K562 (cell line): ENCODE data around the gene PUM1. TPM values are rescaled to one million over a fixed set of nuclear protein-coding genes. Genes with fewer than 3 reads are reported as not detected.

Experiments
- ATAC-seq: fragments of 200-7000 bp; cut with Tn5 transposase; 3 replicates; pipeline ENCODE4 v1.9.1; 2020; ENCODE audit warnings: moderate library complexity
- BruUV-seq: library from RNA; stranded (reverse); fragments of 400-500 nt; replicated peaks from 2 replicates; lab custom pipeline; 2021; lab: Mats Ljungman, UMichigan
- CTCF ChIA-PET: fragments of 300-600 bp; formaldehyde crosslinking; extraction: SDS; loops from one replicate; lab custom pipeline; 2021; ENCODE audit warnings: low intra/inter-chr PET ratio; lab: Yijun Ruan, JAX
- POLR2A ChIA-PET: fragments of 300-600, 350-650 bp; sonication (Branson Sonifier 250); formaldehyde crosslinking; extraction: SDS; loops from one replicate; lab custom pipeline; 2021; ENCODE audit warnings: antibody characterized with exemption, inconsistent platforms; lab: Yijun Ruan, JAX
- DNase-seq, 4 experiments: peaks; one replicate each; pipeline versions ENCODE4 v3.0.0 to v3.0.0-alpha.2; 2011 to 2018; ENCODE audit warnings: low spot score in 3 of 4, mixed read lengths in 3 of 4; ENCODE audit errors: extremely low read depth in 1 of 4
- FAIRE-seq: peaks from 2 replicates; lab custom pipeline; 2011; peaks lifted over from hg19 to GRCh38; lab: Jason Lieb, UNC
- H2AFZ ChIP-seq: 2 replicates; pipeline ENCODE4 v1.6.0; 2011; ENCODE audit warnings: low read depth, low read length, control low read depth, inconsistent platforms
- H3K27ac ChIP-seq: fragments of 200-600 bp; 3 replicates; pipeline ENCODE4 v1.8.0; 2011; ENCODE audit warnings: low read depth, mild to moderate bottlenecking, control low read depth, inconsistent platforms, low read length, moderate library complexity, mixed read lengths; ENCODE audit errors: extremely low read depth
- H3K27me3 ChIP-seq, 2 experiments: fragments of 300-600 bp in 1 of 2; 2 replicates in 1 of 2; 3 replicates in 1 of 2; pipeline versions ENCODE4 v1.6.0 to v1.8.0; 2011; ENCODE audit warnings: inconsistent platforms in 2 of 2, low read length in 2 of 2, mild to moderate bottlenecking in 1 of 2, mixed read lengths in 1 of 2, moderate library complexity in 1 of 2; ENCODE audit not compliant: control insufficient read depth in 2 of 2, insufficient read depth in 2 of 2
- H3K36me3 ChIP-seq: fragments of 300-600 bp; 3 replicates; pipeline ENCODE4 v1.8.0; 2011; ENCODE audit warnings: mild to moderate bottlenecking, low read length, inconsistent platforms; ENCODE audit not compliant: control insufficient read depth, insufficient read depth
- H3K4me1 ChIP-seq, 2 experiments: fragments of 200-600 bp in 1 of 2; replicated peaks in 1 of 2; 2 replicates in 1 of 2; 3 replicates in 1 of 2; pipeline versions ENCODE4 v1.5.1 to v1.8.0; 2011; ENCODE audit warnings: inconsistent platforms in 2 of 2, low read length in 2 of 2, mild to moderate bottlenecking in 1 of 2, mixed read lengths in 1 of 2, moderate library complexity in 1 of 2; ENCODE audit not compliant: control insufficient read depth in 2 of 2, insufficient read depth in 2 of 2
- H3K4me2 ChIP-seq: 2 replicates; pipeline ENCODE4 v1.6.1; 2011; ENCODE audit warnings: low read length, control low read depth, inconsistent platforms, mixed read lengths; ENCODE audit not compliant: insufficient read depth
- H3K4me3 ChIP-seq: fragments of 200-600 bp; sonication (generic), shearing (Covaris generic); 2 replicates; pipeline ENCODE4 v1.5.1; 2016; ENCODE audit warnings: control low read depth, inconsistent platforms
- H3K79me2 ChIP-seq: fragments of 200-600 bp; 3 replicates; pipeline ENCODE4 v1.8.0; 2011; ENCODE audit warnings: low read length, inconsistent platforms; ENCODE audit not compliant: control insufficient read depth, insufficient read depth
- H3K9ac ChIP-seq, 2 experiments: 2 replicates each; pipeline versions ENCODE4 v1.6.0 to v1.6.1; 2011; ENCODE audit warnings: low read depth in 2 of 2, low read length in 2 of 2, control low read depth in 1 of 2, inconsistent platforms in 1 of 2, mild to moderate bottlenecking in 1 of 2, mixed read lengths in 1 of 2; ENCODE audit not compliant: insufficient read depth in 1 of 2
- H3K9me1 ChIP-seq: one replicate; pipeline ENCODE4 v1.6.0; 2011; ENCODE audit warnings: inconsistent platforms, mild to moderate bottlenecking, low read length, moderate library complexity; ENCODE audit not compliant: control insufficient read depth, insufficient read depth
- H3K9me3 ChIP-seq: replicated peaks from 2 replicates; pipeline ENCODE4 v1.5.1; 2011; ENCODE audit warnings: low read depth, low read length, inconsistent platforms; ENCODE audit not compliant: control insufficient read depth, insufficient read depth
- H4K20me1 ChIP-seq: replicated peaks from 2 replicates; pipeline ENCODE4 v1.6.1; 2011; ENCODE audit warnings: low read length, inconsistent platforms, mixed read lengths; ENCODE audit not compliant: control insufficient read depth, insufficient read depth
- EP300 ChIP-seq: IDR thresholded peaks from 2 replicates; pipeline ENCODE4 v1.6.1; 2012; ENCODE audit warnings: low read length, improper control_type of control experiment
- MAZ ChIP-seq, 2 experiments: fragments of 450-650 bp in 1 of 2; sonication (generic) in 1 of 2; formaldehyde crosslinking; IDR thresholded peaks in 1 of 2; conservative IDR thresholded peaks in 1 of 2; 2 replicates each; pipeline versions ENCODE4 v1.4.0 to v1.5.0; 2020; ENCODE audit warnings: mild to moderate bottlenecking in 1 of 2, missing genetic modification reagents in 1 of 2
- MEIS2 ChIP-seq: fragments of 450-650 bp; IDR thresholded peaks from 2 replicates; pipeline ENCODE4 v1.6.1; 2014; ENCODE audit warnings: mild to moderate bottlenecking; ENCODE audit not compliant: partially characterized antibody
- SMAD1 ChIP-seq: fragments of 150-350 bp; IDR thresholded peaks from 2 replicates; pipeline ENCODE4 v1.6.1; 2014; ENCODE audit warnings: low read length, low read depth; ENCODE audit not compliant: partially characterized antibody
- XRCC5 ChIP-seq: fragments of 200-400 bp; formaldehyde crosslinking; IDR thresholded peaks from 2 replicates; pipeline ENCODE4 v1.6.1; 2017; ENCODE audit warnings: low read depth, mild to moderate bottlenecking, low read length
- ZBTB7A ChIP-seq: IDR thresholded peaks from 2 replicates; pipeline ENCODE4 v1.6.1; 2011; ENCODE audit warnings: low read depth, mild to moderate bottlenecking, low read length, moderate library complexity, borderline replicate concordance; ENCODE audit not compliant: control insufficient read depth
- ZSCAN29 ChIP-seq: fragments of 450-650 bp; IDR thresholded peaks from 2 replicates; pipeline ENCODE4 v1.6.1; 2017
- WGBS: fragments of 100-300 bp; shearing (Covaris generic); methylation state at CpG from one replicate; pipeline ENCODE4 v1.1.6; 2016; ENCODE audit warnings: low coverage, mixed read lengths; ENCODE audit not compliant: insufficient coverage; ENCODE audit errors: missing lambda C conversion rate; 5-methylcytosine and 5-hydroxymethylcytosine counted together
- in situ Hi-C: fragments of 300-500 bp; cut with MboI; formaldehyde crosslinking; loops from 4 replicates; pipeline ENCODE4 v1.15.0; 2018; ENCODE audit warnings: inconsistent platforms, mixed read lengths
- intact Hi-C: fragments of 100-400 bp; cut with micrococcal nuclease; formaldehyde crosslinking; loops from 2 replicates; pipeline ENCODE4 v1.14.2; 2022
- polyA plus RNA-seq, 8 experiments: library from polyadenylated mRNA; depleted of rRNA in 4 of 8; stranded (reverse) in 5 of 8; unstranded in 3 of 8; fragments of >200 nt; fragmentation: Nextera tagmentation in 2 of 8; fragmentation: Illumina TruSeq in 1 of 8; extraction: Ambion mirVana in 2 of 8; extraction: Trizol in 1 of 8; gene quantifications; 2 replicates each; pipeline versions ENCODE4 v1.2.1 to v1.2.3, GENCODE V29; 2011 to 2014; ENCODE audit warnings: inconsistent platforms in 1 of 8, missing spikeins in 1 of 8
- total RNA-seq, 7 experiments: library from RNA; depleted of rRNA in 6 of 7; stranded (reverse); fragments of >200 nt in 6 of 7; fragmentation: Illumina TruSeq in 2 of 7; extraction: Trizol in 2 of 7; gene quantifications; 2 replicates each; pipeline versions ENCODE4 v1.2.1 to v1.2.3, GENCODE V29; 2011 to 2021; ENCODE audit warnings: low replicate concordance in 1 of 7
- TF ChIP-seq, protein P1 (sequence below): fragments of 450-650 bp; IDR thresholded peaks from 2 replicates; pipeline ENCODE4 v1.6.1; 2017; ENCODE audit warnings: antibody characterized with exemption, mild to moderate bottlenecking
- TF ChIP-seq, protein P2 (sequence below): sonication (generic); formaldehyde crosslinking; IDR thresholded peaks from 2 replicates; pipeline ENCODE4 v1.8.1; 2023; ENCODE audit warnings: mild to moderate bottlenecking, missing genetic modification reagents
- TF ChIP-seq, protein P3 (sequence below): sonication (generic); formaldehyde crosslinking; IDR thresholded peaks from 2 replicates; pipeline ENCODE4 v1.8.0; 2022; ENCODE audit warnings: missing genetic modification reagents, mild to moderate bottlenecking, borderline replicate concordance

Gene PUM1
- total and polyA plus RNA-seq, 9 of the 15 experiments (the other 6 are each of a cell fraction or from before 2014, with no cell fraction given): 37.7 to 104 (median 55.7) TPM

DNA sequence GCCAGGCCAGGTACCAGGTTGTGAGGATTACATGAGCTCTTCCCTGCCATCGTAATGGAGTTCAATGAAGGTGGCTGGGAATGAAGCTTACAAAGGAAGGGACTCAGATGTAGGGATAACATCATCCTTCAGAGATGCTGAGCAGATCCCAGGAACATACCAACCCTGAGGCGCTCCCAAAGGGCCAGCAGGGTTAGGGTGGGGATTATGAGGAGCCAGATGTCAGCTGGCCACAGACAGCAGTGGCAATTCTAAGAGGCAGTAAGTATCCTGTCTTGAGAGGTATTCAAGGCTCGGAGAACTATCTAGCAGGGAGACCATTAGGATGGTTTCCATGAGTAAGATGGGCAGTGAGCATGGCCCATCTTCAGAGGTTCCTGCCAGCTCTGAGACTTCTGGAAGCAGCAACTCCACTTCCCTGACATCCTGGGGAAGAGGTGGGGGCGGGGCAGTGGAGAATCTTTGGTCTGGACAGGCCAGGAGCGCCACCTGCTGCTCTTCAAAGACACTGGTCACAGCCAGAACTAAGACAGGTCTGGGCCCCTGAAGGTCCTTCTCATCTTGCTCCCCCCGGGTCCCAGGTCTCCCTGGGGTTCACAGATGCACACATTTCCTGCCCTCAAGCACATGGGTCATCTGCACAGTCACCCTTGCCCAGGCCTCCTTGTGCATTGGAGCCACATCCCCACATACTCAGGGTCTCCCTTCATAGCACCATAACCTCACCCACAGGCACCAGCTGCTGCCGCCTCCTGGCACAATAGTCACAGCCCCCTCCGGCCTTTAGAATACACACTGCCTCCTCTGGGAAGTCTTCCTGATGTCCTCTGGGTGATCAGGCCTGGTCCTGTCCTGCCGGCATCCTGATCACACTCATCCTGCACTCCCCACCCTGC, 154.2 kb downstream of the PUM1 start:
- no peaks in the 10 kb centered on the region for H3K36me3 ChIP-seq
- ChIA-PET CTCF (interaction anchor here (0.6 to 4.8 kb wide), 10 partner anchors 17 to 511 kb away, joined by 3 to 109 read pairs (median 5); partner anchors contain the start of gene MATN1), POLR2A (interaction anchor here (0.5 to 2.5 kb wide), 19 partner anchors 8 to 192 kb away, joined by 3 to 19 read pairs (median 4); no protein-coding TSS in a partner anchor)
- H3K4me3 ChIP-seq: no peak overlapping the region
- peaks cover 31 to 53% of the 10 kb centered on the region in 2 experiments for H3K4me1 ChIP-seq
- no peak overlapping the region for H3K4me2 ChIP-seq
- intact Hi-C loops (loop anchor here (1.0 to 5.0 kb wide), 5 partner anchors 18 to 192 kb away; no protein-coding TSS in a partner anchor), in situ Hi-C loops (loop anchor here (5.0 kb wide), 2 partner anchors 109 to 194 kb away; no protein-coding TSS in a partner anchor)
- no TSS peak for BruUV-seq
- no peaks in the 10 kb centered on the region for H3K27me3 ChIP-seq
- H3K27ac ChIP-seq: no peak overlapping the region
- ATAC-seq (peak; percentile 78), FAIRE-seq (peak; percentile 92), DNase-seq (peak; percentile 80 to 94 (median 86))
- H3K9me1 ChIP-seq: no peaks in the 10 kb centered on the region
- H2AFZ ChIP-seq: peak overlapping the region; percentile 41; the same call in 1 of the 2 replicates
- H3K9ac ChIP-seq: peak overlapping the region in 1 of 2 experiments; percentile 0; a peak in 1 of 4 replicates
- H3K9me3 ChIP-seq: no peaks in the 10 kb centered on the region
- H4K20me1 ChIP-seq: peaks cover 9% of the 10 kb centered on the region; the same call in 1 of the 2 replicates
- H3K79me2 ChIP-seq: peaks cover 14% of the 10 kb centered on the region; the same call in 2 of the 3 replicates
- WGBS: 34% methylated on average over 9 of the region's 9 CpGs
- no peak for TF ChIP-seq SMAD1
- peak; percentile 68; the same call in 1 of the 2 replicates for TF ChIP-seq XRCC5
- TF ChIP-seq MAZ (CRISPR knock-in tag; conservative IDR thresholded peaks at IDR 0.05 in 1 of 2, IDR thresholded peaks at IDR 0.05 in 1 of 2): peak; percentile 74 to 92
- no peak for TF ChIP-seq ZSCAN29
- TF ChIP-seq MEIS2: peak; percentile 5
- TF ChIP-seq, protein P1, sequence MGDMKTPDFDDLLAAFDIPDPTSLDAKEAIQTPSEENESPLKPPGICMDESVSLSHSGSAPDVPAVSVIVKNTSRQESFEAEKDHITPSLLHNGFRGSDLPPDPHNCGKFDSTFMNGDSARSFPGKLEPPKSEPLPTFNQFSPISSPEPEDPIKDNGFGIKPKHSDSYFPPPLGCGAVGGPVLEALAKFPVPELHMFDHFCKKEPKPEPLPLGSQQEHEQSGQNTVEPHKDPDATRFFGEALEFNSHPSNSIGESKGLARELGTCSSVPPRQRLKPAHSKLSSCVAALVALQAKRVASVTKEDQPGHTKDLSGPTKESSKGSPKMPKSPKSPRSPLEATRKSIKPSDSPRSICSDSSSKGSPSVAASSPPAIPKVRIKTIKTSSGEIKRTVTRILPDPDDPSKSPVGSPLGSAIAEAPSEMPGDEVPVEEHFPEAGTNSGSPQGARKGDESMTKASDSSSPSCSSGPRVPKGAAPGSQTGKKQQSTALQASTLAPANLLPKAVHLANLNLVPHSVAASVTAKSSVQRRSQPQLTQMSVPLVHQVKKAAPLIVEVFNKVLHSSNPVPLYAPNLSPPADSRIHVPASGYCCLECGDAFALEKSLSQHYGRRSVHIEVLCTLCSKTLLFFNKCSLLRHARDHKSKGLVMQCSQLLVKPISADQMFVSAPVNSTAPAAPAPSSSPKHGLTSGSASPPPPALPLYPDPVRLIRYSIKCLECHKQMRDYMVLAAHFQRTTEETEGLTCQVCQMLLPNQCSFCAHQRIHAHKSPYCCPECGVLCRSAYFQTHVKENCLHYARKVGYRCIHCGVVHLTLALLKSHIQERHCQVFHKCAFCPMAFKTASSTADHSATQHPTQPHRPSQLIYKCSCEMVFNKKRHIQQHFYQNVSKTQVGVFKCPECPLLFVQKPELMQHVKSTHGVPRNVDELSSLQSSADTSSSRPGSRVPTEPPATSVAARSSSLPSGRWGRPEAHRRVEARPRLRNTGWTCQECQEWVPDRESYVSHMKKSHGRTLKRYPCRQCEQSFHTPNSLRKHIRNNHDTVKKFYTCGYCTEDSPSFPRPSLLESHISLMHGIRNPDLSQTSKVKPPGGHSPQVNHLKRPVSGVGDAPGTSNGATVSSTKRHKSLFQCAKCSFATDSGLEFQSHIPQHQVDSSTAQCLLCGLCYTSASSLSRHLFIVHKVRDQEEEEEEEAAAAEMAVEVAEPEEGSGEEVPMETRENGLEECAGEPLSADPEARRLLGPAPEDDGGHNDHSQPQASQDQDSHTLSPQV: no peak
- TF ChIP-seq EP300: peak; percentile 31; the same call in 1 of the 2 replicates
- peak; percentile 22; the same call in 1 of the 2 replicates for TF ChIP-seq ZBTB7A
- TF ChIP-seq, protein P2, sequence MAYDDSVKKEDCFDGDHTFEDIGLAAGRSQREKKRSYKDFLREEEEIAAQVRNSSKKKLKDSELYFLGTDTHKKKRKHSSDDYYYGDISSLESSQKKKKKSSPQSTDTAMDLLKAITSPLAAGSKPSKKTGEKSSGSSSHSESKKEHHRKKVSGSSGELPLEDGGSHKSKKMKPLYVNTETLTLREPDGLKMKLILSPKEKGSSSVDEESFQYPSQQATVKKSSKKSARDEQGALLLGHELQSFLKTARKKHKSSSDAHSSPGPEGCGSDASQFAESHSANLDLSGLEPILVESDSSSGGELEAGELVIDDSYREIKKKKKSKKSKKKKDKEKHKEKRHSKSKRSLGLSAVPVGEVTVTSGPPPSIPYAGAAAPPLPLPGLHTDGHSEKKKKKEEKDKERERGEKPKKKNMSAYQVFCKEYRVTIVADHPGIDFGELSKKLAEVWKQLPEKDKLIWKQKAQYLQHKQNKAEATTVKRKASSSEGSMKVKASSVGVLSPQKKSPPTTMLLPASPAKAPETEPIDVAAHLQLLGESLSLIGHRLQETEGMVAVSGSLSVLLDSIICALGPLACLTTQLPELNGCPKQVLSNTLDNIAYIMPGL (CRISPR knock-in tag): 0 out of 2 replicates have a peak, but pooled peaks have one; percentile 71
- TF ChIP-seq, protein P3, sequence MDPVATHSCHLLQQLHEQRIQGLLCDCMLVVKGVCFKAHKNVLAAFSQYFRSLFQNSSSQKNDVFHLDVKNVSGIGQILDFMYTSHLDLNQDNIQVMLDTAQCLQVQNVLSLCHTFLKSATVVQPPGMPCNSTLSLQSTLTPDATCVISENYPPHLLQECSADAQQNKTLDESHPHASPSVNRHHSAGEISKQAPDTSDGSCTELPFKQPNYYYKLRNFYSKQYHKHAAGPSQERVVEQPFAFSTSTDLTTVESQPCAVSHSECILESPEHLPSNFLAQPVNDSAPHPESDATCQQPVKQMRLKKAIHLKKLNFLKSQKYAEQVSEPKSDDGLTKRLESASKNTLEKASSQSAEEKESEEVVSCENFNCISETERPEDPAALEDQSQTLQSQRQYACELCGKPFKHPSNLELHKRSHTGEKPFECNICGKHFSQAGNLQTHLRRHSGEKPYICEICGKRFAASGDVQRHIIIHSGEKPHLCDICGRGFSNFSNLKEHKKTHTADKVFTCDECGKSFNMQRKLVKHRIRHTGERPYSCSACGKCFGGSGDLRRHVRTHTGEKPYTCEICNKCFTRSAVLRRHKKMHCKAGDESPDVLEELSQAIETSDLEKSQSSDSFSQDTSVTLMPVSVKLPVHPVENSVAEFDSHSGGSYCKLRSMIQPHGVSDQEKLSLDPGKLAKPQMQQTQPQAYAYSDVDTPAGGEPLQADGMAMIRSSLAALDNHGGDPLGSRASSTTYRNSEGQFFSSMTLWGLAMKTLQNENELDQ (CRISPR knock-in tag): no peak
